Measurements from ENCODE around the gene RPS21.

The RPS21 gene

GRCh38 chr20:62381842-62382241 lies 5.1 kb upstream of the RPS21 start:
- DNase-seq: no peak

- DNase-seq: peak; percentile 76
Observed at GRCh38 chr20:62382306-62383198, 4.4 kb upstream of the RPS21 start.

DNA sequence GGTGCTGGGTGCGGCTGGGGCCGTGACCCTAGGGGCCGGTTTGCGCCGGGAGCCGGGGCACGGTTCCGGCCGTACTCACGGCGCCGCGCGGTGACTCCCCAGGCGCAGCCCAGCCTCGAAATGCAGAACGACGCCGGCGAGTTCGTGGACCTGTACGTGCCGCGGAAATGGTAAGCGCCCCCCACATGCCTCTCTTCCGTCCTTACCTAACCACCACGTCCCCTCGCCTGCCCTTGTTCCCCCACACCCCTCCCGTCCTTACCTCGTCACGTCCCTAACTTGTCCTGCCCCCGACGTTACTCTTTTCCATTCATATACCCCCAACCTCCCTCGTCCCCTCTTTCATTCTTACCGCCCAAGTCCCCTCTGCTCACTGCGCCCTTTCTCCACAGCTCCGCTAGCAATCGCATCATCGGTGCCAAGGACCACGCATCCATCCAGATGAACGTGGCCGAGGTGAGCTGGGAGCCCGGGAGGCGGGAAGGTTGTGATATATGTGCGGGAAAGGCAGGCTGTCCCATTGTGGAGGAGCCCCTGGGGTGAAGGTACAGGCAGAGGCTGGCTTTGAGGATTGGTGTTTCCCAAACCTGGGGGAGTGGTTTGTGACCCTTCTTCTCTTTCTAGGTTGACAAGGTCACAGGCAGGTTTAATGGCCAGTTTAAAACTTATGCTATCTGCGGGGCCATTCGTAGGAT lies 463 bp downstream of the RPS21 start:
- no peak for DNase-seq

- DNase-seq: no peak
Observed at GRCh38 chr20:62387933-62388635, 1.2 kb downstream of the RPS21 start.

DNA sequence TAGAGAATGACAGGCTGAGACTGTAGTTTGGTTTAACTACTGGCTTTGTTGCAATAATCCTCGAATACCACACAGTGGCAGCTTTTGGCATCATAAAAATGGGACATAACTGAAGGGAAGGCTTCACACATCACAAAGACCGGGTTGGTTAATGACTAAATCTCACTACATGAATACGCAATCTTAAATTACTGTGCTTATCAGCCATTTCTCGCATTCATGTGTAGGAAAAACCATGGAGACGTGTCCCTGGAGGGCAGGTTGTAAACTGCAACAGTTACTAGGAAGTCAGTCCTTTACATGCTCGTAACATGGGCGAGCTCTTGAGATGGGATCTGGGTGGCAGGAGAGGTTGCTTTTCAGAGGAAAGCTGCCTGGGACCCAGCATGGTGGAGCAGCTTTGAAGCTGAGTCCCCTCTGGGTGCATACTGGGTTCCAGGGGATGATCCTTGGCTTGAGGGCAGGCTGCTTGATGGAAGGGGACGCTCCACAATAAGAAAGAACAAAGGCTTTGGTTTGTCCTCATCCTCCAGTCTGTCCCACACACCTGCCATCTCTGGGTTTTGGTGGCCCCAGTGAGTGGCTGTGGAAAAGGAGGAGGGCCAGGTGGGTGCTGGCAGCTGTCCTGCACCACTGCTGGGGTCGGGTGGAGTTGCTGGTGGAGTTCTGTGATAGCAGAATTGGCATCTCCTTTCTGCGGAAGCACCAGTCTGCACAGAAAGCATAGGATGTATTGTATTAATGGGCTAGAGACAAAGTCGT lies 2.1 kb downstream of the RPS21 start:
- no peak for DNase-seq

DNA sequence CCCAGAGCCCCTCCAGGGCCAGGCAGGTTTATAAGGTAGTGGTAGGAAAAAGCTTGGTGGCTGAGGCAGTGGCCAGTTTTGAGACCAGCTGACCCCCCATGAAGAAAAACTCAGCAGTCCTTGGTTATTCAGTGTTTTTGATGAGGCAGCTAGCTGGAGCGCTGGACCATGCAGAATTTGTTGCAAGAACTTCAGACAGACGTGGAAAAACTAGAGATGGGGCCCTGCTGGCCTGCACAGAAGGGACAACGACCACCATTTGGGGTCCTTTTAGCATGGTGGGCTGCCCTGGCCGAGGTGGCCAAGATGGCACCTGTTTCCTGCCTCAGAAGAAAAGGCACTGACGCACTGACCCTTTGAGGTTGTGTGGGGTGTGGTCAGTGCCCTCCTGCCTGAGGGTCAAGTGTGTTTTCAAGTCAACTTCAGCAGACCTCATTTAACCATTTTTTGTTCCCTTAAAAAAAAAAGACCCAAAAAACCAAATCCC lies 2.7 kb downstream of the RPS21 start:
- no peak for DNase-seq

GRCh38 chr20:62390317-62391164 lies 3.6 kb downstream of the RPS21 start:
- DNase-seq: no peak

- no peak for DNase-seq
Observed at GRCh38 chr20:62391165-62392076, 4.5 kb downstream of the RPS21 start.

DNA sequence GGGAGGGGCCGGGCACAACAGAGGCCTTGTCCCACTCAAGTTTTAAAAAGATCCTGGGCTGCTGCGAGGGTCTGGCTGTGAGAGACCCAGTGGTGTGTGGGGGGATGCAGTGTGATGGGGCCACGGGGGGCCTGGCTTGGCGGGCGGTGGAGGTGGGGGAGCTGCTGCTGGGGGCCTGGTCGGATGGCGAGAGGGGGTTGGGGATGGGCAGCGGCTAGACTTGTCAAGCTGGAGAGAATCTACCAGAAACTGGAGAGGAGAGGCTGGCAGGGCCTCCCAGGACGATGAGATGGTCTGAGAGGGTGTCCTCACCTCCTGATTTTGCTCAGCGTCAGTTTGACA lies 5.1 kb downstream of the RPS21 start:
- no peak for DNase-seq

GRCh38 chr20:62392621-62393334 lies 5.9 kb downstream of the RPS21 start:
- DNase-seq: no peak

DNA sequence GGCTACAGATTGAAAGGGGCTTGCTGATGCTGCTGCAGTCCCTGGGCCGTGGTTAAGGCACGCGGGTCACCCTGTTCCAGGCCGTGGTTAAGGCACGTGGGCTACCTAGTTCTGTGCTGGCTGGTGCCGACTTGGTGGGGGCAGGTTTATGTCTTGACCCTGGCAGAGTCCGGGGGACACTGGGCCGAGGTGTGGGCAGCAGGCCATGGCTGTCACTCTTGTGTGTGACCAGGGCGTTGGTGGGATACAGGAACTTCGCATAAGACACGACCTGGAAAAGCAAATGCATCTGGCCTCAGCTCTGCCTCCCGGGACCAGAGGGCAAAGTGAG lies 6.4 kb downstream of the RPS21 start:
- no peak for DNase-seq

DNA sequence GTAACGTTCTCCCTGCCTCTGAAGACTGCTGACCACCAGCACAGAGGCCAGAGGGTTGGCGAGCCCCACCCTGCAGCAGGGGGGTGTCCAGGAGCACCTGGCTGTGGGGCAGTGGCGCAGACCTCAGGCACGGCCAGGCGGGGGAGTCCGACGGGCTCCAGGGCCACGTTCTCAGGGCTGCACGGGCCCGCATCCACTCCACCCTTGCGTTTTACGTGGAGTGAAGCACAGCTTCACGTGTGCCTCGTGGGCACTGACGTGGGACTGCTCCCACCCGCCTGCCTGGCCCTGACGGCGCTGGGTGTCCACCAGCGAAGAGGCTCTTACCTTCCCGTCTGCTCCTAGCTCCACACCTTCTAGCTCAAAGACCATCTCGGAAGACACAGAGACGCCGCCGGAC lies 6.9 kb downstream of the RPS21 start:
- no peak for DNase-seq

GRCh38 chr20:62394248-62395245 lies 7.6 kb downstream of the RPS21 start:
- DNase-seq: no peak

DNA sequence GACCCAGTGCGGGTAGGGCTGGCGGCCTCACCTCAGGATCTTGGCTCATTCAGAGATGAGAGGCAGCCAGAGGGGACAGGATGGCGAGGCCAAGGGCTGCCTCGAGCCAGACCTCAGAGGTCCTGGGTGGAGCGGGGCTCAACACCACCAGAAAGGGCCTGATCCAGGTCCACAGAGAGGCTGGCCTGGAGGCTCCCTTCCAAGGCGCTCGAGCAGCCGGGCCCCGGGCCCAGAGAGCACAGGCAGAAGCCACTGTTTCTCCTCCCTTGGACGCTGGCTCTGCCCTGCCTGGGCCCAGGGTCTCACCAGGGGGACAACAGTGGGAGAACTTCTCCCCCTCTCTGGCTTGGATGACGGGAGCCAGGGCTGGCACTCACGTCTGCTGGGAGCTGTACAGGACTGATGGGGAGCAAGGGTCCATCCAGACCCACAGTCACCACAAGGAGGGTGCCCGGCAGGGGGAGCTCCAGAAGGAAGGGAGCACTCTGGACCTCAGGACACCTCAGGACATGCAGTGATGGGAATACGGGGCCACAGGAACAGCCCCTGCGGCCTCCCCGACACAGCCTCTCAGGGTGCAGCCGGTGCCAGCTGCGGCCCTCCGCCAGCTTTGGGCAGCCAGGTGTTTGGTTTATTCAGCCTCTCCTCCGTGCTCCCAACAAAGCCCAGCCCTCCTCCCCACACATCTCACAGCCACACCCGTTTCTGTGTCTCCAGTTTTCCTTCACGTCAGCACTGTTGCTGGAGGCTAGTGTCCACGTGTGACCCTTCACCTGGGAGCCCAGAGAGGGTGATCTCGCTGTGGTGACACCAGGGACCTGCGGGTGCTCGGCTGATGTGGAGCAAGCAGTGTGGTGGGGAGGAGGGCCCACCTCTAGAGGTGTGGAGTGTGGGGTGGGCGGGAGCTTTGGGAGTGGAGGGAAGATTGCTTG lies 8.7 kb downstream of the RPS21 start:
- DNase-seq: no peak

DNA sequence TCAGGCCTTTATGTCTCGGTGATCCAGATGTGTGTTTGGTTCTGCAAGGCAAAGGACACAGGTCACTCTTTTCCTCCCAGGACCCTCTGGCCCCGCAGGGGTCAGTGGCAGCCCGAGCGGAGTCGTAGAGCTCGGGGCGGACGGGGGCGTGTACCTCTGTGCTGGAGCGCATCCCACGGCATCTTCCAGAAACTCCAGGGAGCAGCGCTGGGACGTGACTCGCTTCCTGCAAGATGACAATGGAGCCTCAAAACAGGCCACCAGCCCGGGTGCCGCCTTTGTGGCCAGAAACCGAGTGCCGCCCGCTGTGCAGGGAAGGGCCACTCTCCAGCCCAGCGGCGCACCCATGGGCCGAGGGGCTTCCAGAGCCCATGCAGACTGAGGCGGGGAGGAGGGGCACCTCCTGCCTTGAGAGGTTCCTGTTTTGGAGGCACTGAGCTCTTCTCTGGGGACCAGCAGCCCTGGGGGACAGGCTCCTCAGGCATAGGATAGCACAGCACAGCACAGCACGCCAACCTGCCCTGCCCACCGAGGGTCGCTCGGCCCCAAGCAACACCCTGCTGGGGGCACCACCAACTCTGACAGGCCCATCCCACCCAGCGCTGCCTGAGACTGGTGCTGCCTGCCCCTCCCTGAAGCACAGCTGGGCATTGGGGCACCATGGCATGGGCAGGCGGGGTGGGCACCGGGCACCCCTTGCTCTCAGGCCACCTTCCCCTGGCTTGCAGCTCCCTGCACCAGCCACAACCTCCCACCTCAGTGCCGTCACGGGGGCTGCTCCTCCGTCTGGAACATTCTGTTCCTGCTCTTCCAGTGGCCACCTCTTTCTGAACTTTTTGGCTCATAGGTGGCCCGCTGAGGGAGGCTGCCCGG lies 9.7 kb downstream of the RPS21 start:
- DNase-seq: no peak

DNA sequence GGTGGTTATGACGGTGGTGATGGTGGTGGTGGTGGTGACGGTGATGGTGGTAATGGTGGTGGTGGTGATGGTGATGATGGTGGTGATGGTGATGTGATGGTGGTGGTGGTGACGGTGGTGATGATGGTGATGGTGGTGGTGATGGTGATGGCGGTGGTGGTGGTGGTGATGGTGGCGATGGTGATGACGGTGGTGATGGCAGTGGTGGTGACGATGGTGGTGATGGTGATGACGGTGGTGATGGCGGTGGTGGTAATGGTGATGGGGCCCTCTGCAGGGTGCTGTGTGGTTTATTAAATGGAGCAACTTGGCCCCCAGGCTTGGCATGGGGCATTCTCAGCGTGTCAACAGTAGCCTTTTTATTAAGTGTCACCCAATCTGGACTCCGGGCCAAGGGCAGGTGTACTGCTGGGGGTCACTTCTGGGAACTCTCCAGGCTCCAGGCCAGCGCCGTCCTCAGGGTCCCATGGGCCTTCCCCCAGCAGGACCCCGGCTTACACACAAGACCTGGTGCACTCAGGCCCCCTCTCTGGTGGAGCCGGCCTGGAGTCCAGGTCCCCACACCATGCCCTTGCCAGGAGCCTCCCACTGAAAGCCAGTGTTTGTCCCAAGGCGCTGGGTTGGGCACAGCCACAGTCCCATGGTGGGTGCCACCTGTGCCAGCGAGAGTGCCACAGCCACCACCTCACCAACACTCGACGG lies 11.4 kb downstream of the RPS21 start:
- no peak for DNase-seq
